ENCODE measurements around the gene NFAM1.

NFAM1 gene

GRCh38 chr22:42439021-42439567, 6.9 kb upstream of the NFAM1 start:
- DNase-seq: no peak

GRCh38 chr22:42438293-42438650, 6.1 kb upstream of the NFAM1 start:
- DNase-seq: no peak

GRCh38 chr22:42437488-42438292, 5.5 kb upstream of the NFAM1 start:
- peak; percentile 69 to 72 for DNase-seq

- DNase-seq: no peak
These were observed 4.2 kb upstream of the NFAM1 start for GRCh38 chr22:42436404-42436803.

GRCh38 chr22:42434748-42435425, 2.7 kb upstream of the NFAM1 start:
- no peak for DNase-seq

- DNase-seq: no peak
These were observed 1.8 kb upstream of the NFAM1 start for GRCh38 chr22:42433754-42434682.

GRCh38 chr22:42432818-42433217, 615 bp upstream of the NFAM1 start:
- DNase-seq: no peak

GRCh38 chr22:42431401-42432019, 693 bp downstream of the NFAM1 start:
- no peak for DNase-seq

- DNase-seq: no peak
These were observed 1.6 kb downstream of the NFAM1 start for GRCh38 chr22:42430528-42431125.

- no peak for DNase-seq
These were observed 3.4 kb downstream of the NFAM1 start for GRCh38 chr22:42428760-42429159.

GRCh38 chr22:42428025-42428424, 4.2 kb downstream of the NFAM1 start:
- no peak for DNase-seq

- DNase-seq: no peak
These were observed 5.0 kb downstream of the NFAM1 start for GRCh38 chr22:42427167-42427566.

- no peak for DNase-seq
These were observed 6.2 kb downstream of the NFAM1 start for GRCh38 chr22:42425989-42426355.

- no peak for DNase-seq
These were observed 6.7 kb downstream of the NFAM1 start for GRCh38 chr22:42425337-42425988.

GRCh38 chr22:42419243-42419881, 12.8 kb downstream of the NFAM1 start:
- no peak for DNase-seq

- no peak for DNase-seq
These were observed 13.4 kb downstream of the NFAM1 start for GRCh38 chr22:42418811-42419242.

- DNase-seq: no peak
These were observed 14.4 kb downstream of the NFAM1 start for GRCh38 chr22:42417645-42418305.

- DNase-seq: no peak
These were observed 15.5 kb downstream of the NFAM1 start for GRCh38 chr22:42416671-42417230.

GRCh38 chr22:42414565-42415303, 17.5 kb downstream of the NFAM1 start:
- DNase-seq: no peak

Data from NCI-H1930 (cell line).